Activated gamma-delta T cell treated with Interleukin-2 at 50 U/mL for 16 hours (primary cell): ENCODE data around the gene PAAF1.
"Not testable (repeated sequence)": the region's sequence is repeated elsewhere in the genome, so short reads cannot be mapped to it uniquely, and the experiment has no call there.

Experiments
- DNase-seq: peaks from one replicate; pipeline ENCODE4 v3.0.0-alpha.2; 2020

The PAAF1 gene

GRCh38 chr11:73876424-73877310 is at the start of gene PAAF1, which contains the start of gene COA4:
PAAF1 (plus strand) TSS chr11:73876999; CDS start chr11:73877022, 23 bp downstream.
COA4 (minus strand) TSS chr11:73876846; CDS start chr11:73873378, 3,468 bp downstream.
- DNase-seq, result peak; percentile 92

- no peak for DNase-seq
Measured at GRCh38 chr11:73830261-73830660, 46.5 kb upstream of the PAAF1 start.

- no peak for DNase-seq
Measured at GRCh38 chr11:73833067-73833466, 43.7 kb upstream of the PAAF1 start.

GRCh38 chr11:73838443-73839122 is 38.2 kb upstream of the PAAF1 start:
- DNase-seq, result no peak

GRCh38 chr11:73839123-73839457 is 37.7 kb upstream of the PAAF1 start:
- no peak for DNase-seq

- DNase-seq, result no peak
Measured at GRCh38 chr11:73851046-73851764, 25.6 kb upstream of the PAAF1 start.

GRCh38 chr11:73852049-73852448 is 24.8 kb upstream of the PAAF1 start:
- no peak for DNase-seq

- no peak for DNase-seq
Measured at GRCh38 chr11:73854680-73855079, 22.1 kb upstream of the PAAF1 start.

- DNase-seq, result no peak
Measured at GRCh38 chr11:73856031-73856567, 20.7 kb upstream of the PAAF1 start.

GRCh38 chr11:73859671-73860070 is 17.1 kb upstream of the PAAF1 start:
- no peak for DNase-seq

GRCh38 chr11:73860202-73860601 is 16.6 kb upstream of the PAAF1 start:
- DNase-seq, result no peak

GRCh38 chr11:73862986-73863385 is 13.8 kb upstream of the PAAF1 start:
- no peak for DNase-seq

GRCh38 chr11:73866095-73866579 is 10.7 kb upstream of the PAAF1 start:
- no peak for DNase-seq

GRCh38 chr11:73866586-73866996 is 10.2 kb upstream of the PAAF1 start:
- DNase-seq, result no peak

GRCh38 chr11:73869332-73869949 is 7.4 kb upstream of the PAAF1 start:
- DNase-seq, result no peak

GRCh38 chr11:73870261-73870660 is 6.5 kb upstream of the PAAF1 start:
- DNase-seq, result no peak

GRCh38 chr11:73872749-73873357 is 3.9 kb upstream of the PAAF1 start:
- DNase-seq, result no peak

GRCh38 chr11:73875380-73875779 is 1.4 kb upstream of the PAAF1 start:
- no peak for DNase-seq

GRCh38 chr11:73875840-73876239 is 959 bp upstream of the PAAF1 start:
- DNase-seq, result no peak

GRCh38 chr11:73878771-73879170 is 2.0 kb downstream of the PAAF1 start:
- no peak for DNase-seq

- not testable (repeated sequence) for DNase-seq
Measured at GRCh38 chr11:73880449-73880848, 3.6 kb downstream of the PAAF1 start.

- DNase-seq, result no peak
Measured at GRCh38 chr11:73883856-73884255, 7.1 kb downstream of the PAAF1 start.
